PC-3 (cell line): ENCODE data around the gene KNDC1. TPM values are rescaled to one million over a fixed set of nuclear protein-coding genes. Genes with fewer than 3 reads are reported as not detected.

ENCODE experiments used
- ATAC-seq: fragments of 200-7000 bp; cut with Tn5 transposase; 2 replicates; pipeline ENCODE4 v1.9.1; 2020; ENCODE audit warnings: mild to moderate bottlenecking, moderate library complexity
- BruUV-seq: library from RNA; stranded (reverse); fragments of 400-500 nt; replicated peaks from 2 replicates; lab custom pipeline; 2021; lab: Mats Ljungman, UMichigan
- CTCF ChIA-PET: fragments of 300-600 bp; sonication (Branson Sonifier 250); formaldehyde crosslinking; loops from one replicate; lab custom pipeline; 2022; ENCODE audit warnings: antibody characterized with exemption; lab: Charles Lee
- POLR2A ChIA-PET: fragments of 300-600 bp; sonication (Branson Sonifier 250); formaldehyde crosslinking; loops from one replicate; lab custom pipeline; 2022; ENCODE audit warnings: antibody characterized with exemption; ENCODE audit not compliant: unreplicated experiment; lab: Charles Lee
- DNase-seq: peaks from one replicate; pipeline ENCODE4 v3.0.0-alpha.2; 2015
- H2AFZ ChIP-seq: fragments of 300-600 bp; sonication (generic); 2 replicates; pipeline ENCODE4 v1.6.0; 2016; ENCODE audit warnings: antibody characterized with exemption, low read length
- H3F3A ChIP-seq: fragments of 300-600 bp; sonication (generic); one replicate; pipeline ENCODE4 v1.6.0; 2017; ENCODE audit warnings: antibody characterized with exemption, low read length, control low read depth, mild to moderate bottlenecking; ENCODE audit not compliant: unreplicated experiment
- H3K27ac ChIP-seq: fragments of 300-600 bp; sonication (generic); 2 replicates; pipeline ENCODE4 v1.5.1; 2016; ENCODE audit warnings: mild to moderate bottlenecking, low read length
- H3K27me3 ChIP-seq: fragments of 300-600 bp; sonication (generic); 2 replicates; pipeline ENCODE4 v1.6.1; 2016; ENCODE audit warnings: low read length, mixed read lengths
- H3K36me3 ChIP-seq: fragments of 300-600 bp; sonication (generic); 2 replicates; pipeline ENCODE4 v1.6.1; 2016; ENCODE audit warnings: low read depth, mixed run types, low read length, mixed read lengths
- H3K4me1 ChIP-seq: fragments of 300-600 bp; sonication (generic); 2 replicates; pipeline ENCODE4 v1.5.1; 2016; ENCODE audit warnings: low read length; ENCODE audit not compliant: insufficient read depth
- H3K4me2 ChIP-seq: fragments of 300-600 bp; sonication (generic); 2 replicates; pipeline ENCODE4 v1.6.0; 2016; ENCODE audit warnings: low read length
- H3K4me3 ChIP-seq: fragments of 300-600 bp; sonication (generic); 2 replicates; pipeline ENCODE4 v1.5.1; 2016; ENCODE audit warnings: mild to moderate bottlenecking, low read length, mixed read lengths
- H3K79me2 ChIP-seq: fragments of 300-600 bp; sonication (generic); 2 replicates; pipeline ENCODE4 v1.6.1; 2017; ENCODE audit warnings: low read length, mixed read lengths
- H3K9ac ChIP-seq: fragments of 300-600 bp; sonication (generic); 2 replicates; pipeline ENCODE4 v1.6.0; 2016; ENCODE audit warnings: mild to moderate bottlenecking, low read length
- H3K9me2 ChIP-seq: fragments of 300-600 bp; sonication (generic); replicated peaks from 2 replicates; pipeline ENCODE4 v1.6.1; 2016; ENCODE audit warnings: mixed run types, low read length, mixed read lengths
- H3K9me3 ChIP-seq: fragments of 300-600 bp; sonication (generic); 2 replicates; pipeline ENCODE4 v1.6.1; 2016; ENCODE audit warnings: low read length, mixed read lengths
- H4K20me1 ChIP-seq: fragments of 300-600 bp; sonication (generic); 2 replicates; pipeline ENCODE4 v1.6.1; 2016; ENCODE audit warnings: low read length, mixed read lengths
- EZH2 ChIP-seq: fragments of 300-600 bp; sonication (generic); IDR thresholded peaks from one replicate; pipeline ENCODE4 v1.6.1; 2017; ENCODE audit warnings: antibody characterized with exemption, mild to moderate bottlenecking, low read length; ENCODE audit not compliant: unreplicated experiment
- EZH2phosphoT487 ChIP-seq: fragments of 300-600 bp; sonication (generic); IDR thresholded peaks from 2 replicates; pipeline ENCODE4 v1.6.1; 2018; ENCODE audit warnings: mild to moderate bottlenecking, antibody characterized with exemption, low read length, borderline replicate concordance
- intact Hi-C: fragments of 100-400 bp; cut with micrococcal nuclease; formaldehyde crosslinking; loops from 2 replicates; pipeline ENCODE4 v1.9.0; 2023
- total RNA-seq: library from RNA; depleted of rRNA; stranded (reverse); fragments of >200 nt; gene quantifications from 2 replicates; pipeline ENCODE4 v1.2.3, GENCODE V29; 2014
- TF ChIP-seq, protein P1 (sequence below): fragments of 300-600 bp; sonication (generic); conservative IDR thresholded peaks from 2 replicates; pipeline ENCODE4 v1.5.1; 2017; ENCODE audit warnings: antibody characterized with exemption, low read depth, mild to moderate bottlenecking, low read length

Gene KNDC1
- total RNA-seq, 1 experiment from 2014 or later: not detected

DNA sequence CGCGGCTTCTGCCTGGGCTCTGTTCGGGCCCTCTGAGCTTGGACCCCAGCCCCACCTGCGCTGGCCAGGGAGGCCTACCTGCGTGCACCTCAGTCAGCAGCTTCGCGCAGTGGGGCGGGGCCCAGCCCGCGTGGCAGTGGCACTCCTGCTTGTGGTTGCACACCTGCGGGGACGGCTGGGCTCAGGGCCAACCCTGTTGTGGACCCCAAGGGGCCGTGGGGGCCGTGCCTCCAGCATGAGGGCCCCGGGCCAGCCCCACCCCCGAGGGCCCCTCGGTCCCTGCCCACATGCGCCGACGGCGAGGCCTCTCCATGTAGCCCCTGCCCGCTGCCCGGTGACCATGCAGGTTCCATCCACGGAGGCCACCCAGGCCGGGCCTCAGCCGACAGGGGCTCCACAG, 109.3 kb downstream of the KNDC1 start:
- no peak overlapping the region for H3K9ac ChIP-seq
- POLR2A ChIA-PET: no interaction called here
- DNase-seq (no peak), ATAC-seq (no peak)
- no peak overlapping the region for H3K4me2 ChIP-seq
- TF ChIP-seq, protein P1, sequence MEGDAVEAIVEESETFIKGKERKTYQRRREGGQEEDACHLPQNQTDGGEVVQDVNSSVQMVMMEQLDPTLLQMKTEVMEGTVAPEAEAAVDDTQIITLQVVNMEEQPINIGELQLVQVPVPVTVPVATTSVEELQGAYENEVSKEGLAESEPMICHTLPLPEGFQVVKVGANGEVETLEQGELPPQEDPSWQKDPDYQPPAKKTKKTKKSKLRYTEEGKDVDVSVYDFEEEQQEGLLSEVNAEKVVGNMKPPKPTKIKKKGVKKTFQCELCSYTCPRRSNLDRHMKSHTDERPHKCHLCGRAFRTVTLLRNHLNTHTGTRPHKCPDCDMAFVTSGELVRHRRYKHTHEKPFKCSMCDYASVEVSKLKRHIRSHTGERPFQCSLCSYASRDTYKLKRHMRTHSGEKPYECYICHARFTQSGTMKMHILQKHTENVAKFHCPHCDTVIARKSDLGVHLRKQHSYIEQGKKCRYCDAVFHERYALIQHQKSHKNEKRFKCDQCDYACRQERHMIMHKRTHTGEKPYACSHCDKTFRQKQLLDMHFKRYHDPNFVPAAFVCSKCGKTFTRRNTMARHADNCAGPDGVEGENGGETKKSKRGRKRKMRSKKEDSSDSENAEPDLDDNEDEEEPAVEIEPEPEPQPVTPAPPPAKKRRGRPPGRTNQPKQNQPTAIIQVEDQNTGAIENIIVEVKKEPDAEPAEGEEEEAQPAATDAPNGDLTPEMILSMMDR: no peak
- no peak for TF ChIP-seq EZH2
- no peak for TF ChIP-seq EZH2phosphoT487
- H3F3A ChIP-seq: no peaks in the 10 kb centered on the region
- CTCF ChIA-PET: no interaction called here
- H3K27me3 ChIP-seq: no peaks in the 10 kb centered on the region
- peaks cover 9% of the 10 kb centered on the region; the same call in 1 of the 2 replicates for H3K79me2 ChIP-seq
- peaks cover 5% of the 10 kb centered on the region; the same call in 1 of the 2 replicates for H3K36me3 ChIP-seq
- H3K9me3 ChIP-seq: no peaks in the 10 kb centered on the region
- peaks cover 15% of the 10 kb centered on the region for H3K4me1 ChIP-seq
- intact Hi-C loops: no loop called here
- no peaks in the 10 kb centered on the region for H3K9me2 ChIP-seq
- BruUV-seq: no TSS peak
- no peaks in the 10 kb centered on the region for H4K20me1 ChIP-seq
- H3K27ac ChIP-seq: no peak overlapping the region
- no peak overlapping the region for H2AFZ ChIP-seq
- H3K4me3 ChIP-seq: no peak overlapping the region

DNA sequence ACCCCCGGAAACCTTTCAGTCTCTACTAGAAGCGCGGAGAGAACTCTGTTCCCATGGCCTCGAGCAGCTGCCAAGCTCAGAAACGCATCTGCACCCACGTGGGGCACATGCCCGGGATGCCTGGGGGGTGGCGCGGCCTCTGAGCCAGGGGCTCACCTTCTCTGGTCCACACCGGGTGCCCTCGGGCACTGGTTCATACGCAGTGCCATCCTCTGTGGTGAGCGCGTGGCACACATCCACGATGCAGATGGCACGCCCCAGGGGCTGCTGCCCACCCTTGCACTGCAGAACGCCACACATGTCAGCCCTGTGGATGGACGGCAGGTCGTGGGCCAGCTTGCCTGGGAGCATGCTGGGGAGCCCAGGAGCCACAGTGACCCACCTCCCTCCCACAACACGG, 110.2 kb downstream of the KNDC1 start:
- H3K4me1 ChIP-seq: peaks cover 18% of the 10 kb centered on the region
- peaks cover 5% of the 10 kb centered on the region; the same call in 1 of the 2 replicates for H3K36me3 ChIP-seq
- intact Hi-C loops: no loop called here
- CTCF ChIA-PET: no interaction called here
- H3K27ac ChIP-seq: no peak overlapping the region
- no TSS peak for BruUV-seq
- POLR2A ChIA-PET: no interaction called here
- TF ChIP-seq, protein P1: no peak
- no peak for TF ChIP-seq EZH2phosphoT487
- TF ChIP-seq EZH2: no peak
- H3K9me2 ChIP-seq: no peaks in the 10 kb centered on the region
- DNase-seq (no peak), ATAC-seq (no peak)
- H2AFZ ChIP-seq: no peak overlapping the region
- H3K9ac ChIP-seq: no peak overlapping the region
- H3K27me3 ChIP-seq: no peaks in the 10 kb centered on the region
- H3F3A ChIP-seq: no peaks in the 10 kb centered on the region
- no peak overlapping the region for H3K4me2 ChIP-seq
- H3K79me2 ChIP-seq: peaks cover 18% of the 10 kb centered on the region
- H3K4me3 ChIP-seq: no peak overlapping the region
- H4K20me1 ChIP-seq: no peaks in the 10 kb centered on the region
- H3K9me3 ChIP-seq: no peaks in the 10 kb centered on the region

DNA sequence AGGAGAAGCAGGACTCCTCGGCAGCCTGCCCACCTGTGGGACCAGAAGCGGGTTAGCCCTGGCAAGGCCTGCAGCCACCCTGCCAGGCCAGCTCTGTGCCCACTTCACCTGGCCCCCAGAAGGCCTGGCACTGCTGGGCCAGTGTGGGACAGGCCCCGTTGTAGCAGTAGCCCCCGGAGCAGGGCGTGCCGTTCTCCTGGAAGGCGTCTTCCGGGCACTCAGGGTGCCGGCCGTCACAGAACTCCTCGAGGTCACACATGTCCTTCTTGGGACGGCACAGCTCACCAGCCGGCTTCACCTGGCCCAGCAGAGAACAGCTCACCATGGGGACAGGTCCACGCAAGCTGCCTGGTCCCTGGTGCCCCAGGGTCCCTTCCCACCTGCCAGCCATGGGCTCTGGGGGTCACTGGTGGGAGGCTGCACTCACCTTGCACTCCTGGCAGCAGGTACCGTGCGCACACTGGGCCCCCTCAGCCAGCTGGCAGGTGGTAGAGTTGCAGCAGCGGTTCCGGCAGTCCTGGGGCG, 110.8 kb downstream of the KNDC1 start:
- H3K36me3 ChIP-seq: peaks cover 5% of the 10 kb centered on the region; the same call in 1 of the 2 replicates
- no peak for ATAC-seq
- intact Hi-C loops: no loop called here
- POLR2A ChIA-PET: no interaction called here
- no peak overlapping the region for H3K27ac ChIP-seq
- no peaks in the 10 kb centered on the region for H3K27me3 ChIP-seq
- H3F3A ChIP-seq: no peaks in the 10 kb centered on the region
- H3K9me2 ChIP-seq: no peaks in the 10 kb centered on the region
- H3K4me3 ChIP-seq: no peak overlapping the region
- no peak overlapping the region for H3K4me2 ChIP-seq
- no peaks in the 10 kb centered on the region for H4K20me1 ChIP-seq
- H3K9ac ChIP-seq: no peak overlapping the region
- no peak overlapping the region for H2AFZ ChIP-seq
- CTCF ChIA-PET: no interaction called here
- no peaks in the 10 kb centered on the region for H3K9me3 ChIP-seq
- peaks cover 24% of the 10 kb centered on the region for H3K79me2 ChIP-seq
- TF ChIP-seq EZH2 (no peak), EZH2phosphoT487 (no peak)
- TF ChIP-seq, protein P1: no peak
- no TSS peak for BruUV-seq
- H3K4me1 ChIP-seq: peaks cover 18% of the 10 kb centered on the region
- DNase-seq: no peak
